Left lung (tissue), 10 donors: ENCODE data around the gene TRIM41. TPM values are rescaled to one million over a fixed set of nuclear protein-coding genes. Genes with fewer than 3 reads are reported as not detected.

ENCODE experiments used
- ATAC-seq: fragments of 200-7000 bp; cut with Tn5 transposase; one replicate; pipeline ENCODE4 v1.9.1; 2020; ENCODE audit warnings: moderate library complexity
- DNase-seq, 4 donors: peaks; one replicate each; pipeline ENCODE4 v3.0.0-alpha.2; 2013 to 2020
- H3K27ac ChIP-seq, 2 donors: fragments of 200-600 bp; sonication (generic) in 1 of 2; one replicate each; pipeline versions ENCODE4 v1.5.0 to v1.8.0; 2020 to 2021
- H3K27me3 ChIP-seq, 2 donors: fragments of 200-600 bp; sonication (generic) in 1 of 2; one replicate each; pipeline versions ENCODE4 v1.5.0 to v1.8.0; 2020 to 2021
- H3K36me3 ChIP-seq, 2 donors: fragments of 200-600 bp; sonication (generic) in 1 of 2; one replicate each; pipeline versions ENCODE4 v1.5.0 to v1.8.0; 2020 to 2021
- H3K4me1 ChIP-seq, 2 donors: fragments of 200-600 bp; one replicate each; pipeline ENCODE4 v1.8.0; 2021
- H3K4me3 ChIP-seq, 2 donors: fragments of 200-600 bp; sonication (generic) in 1 of 2; one replicate each; pipeline versions ENCODE4 v1.5.0 to v1.8.0; 2020 to 2021; ENCODE audit warnings: mild to moderate bottlenecking in 1 of 2
- H3K9me3 ChIP-seq, 2 donors: fragments of 200-600 bp; sonication (generic) in 1 of 2; one replicate each; pipeline versions ENCODE4 v1.5.0 to v1.8.0; 2020 to 2021
- intact Hi-C, 2 donors: fragments of 100-400 bp; cut with DNase I; formaldehyde crosslinking; loops; one replicate each; pipeline versions ENCODE4 v1.11.2 to v1.14.2; 2022
- polyA plus RNA-seq, 6 donors: library from polyadenylated mRNA; unstranded; fragments of 120-200 nt; gene quantifications; one replicate each; pipeline ENCODE4 v1.2.1, GENCODE V29; 2013; ENCODE audit not compliant: insufficient read length in 6 of 6
- total RNA-seq, 2 donors: library from RNA; stranded (reverse); fragmentation: NEBNext Ultra II Directional; extraction: Animal tissue kit (Norgen Biotek cat#: 25700); gene quantifications; one replicate each; pipeline ENCODE4 v1.2.1, GENCODE V29; 2021
- TF ChIP-seq, protein P1 (sequence below), 2 donors: fragments of 200-600 bp; sonication (generic) in 1 of 2; IDR thresholded peaks; one replicate each; pipeline versions ENCODE4 v1.5.0 to v1.8.0; 2021; ENCODE audit warnings: antibody characterized with exemption in 2 of 2
- donor health status: DM: no; HTN: yes; CAD: no.
- donor health status: DM: no; HTN: no; CAD: no.

TRIM41 gene
- total and polyA plus RNA-seq, 8 donors: 24.2 to 27.6 (median 26.1) TPM

DNA sequence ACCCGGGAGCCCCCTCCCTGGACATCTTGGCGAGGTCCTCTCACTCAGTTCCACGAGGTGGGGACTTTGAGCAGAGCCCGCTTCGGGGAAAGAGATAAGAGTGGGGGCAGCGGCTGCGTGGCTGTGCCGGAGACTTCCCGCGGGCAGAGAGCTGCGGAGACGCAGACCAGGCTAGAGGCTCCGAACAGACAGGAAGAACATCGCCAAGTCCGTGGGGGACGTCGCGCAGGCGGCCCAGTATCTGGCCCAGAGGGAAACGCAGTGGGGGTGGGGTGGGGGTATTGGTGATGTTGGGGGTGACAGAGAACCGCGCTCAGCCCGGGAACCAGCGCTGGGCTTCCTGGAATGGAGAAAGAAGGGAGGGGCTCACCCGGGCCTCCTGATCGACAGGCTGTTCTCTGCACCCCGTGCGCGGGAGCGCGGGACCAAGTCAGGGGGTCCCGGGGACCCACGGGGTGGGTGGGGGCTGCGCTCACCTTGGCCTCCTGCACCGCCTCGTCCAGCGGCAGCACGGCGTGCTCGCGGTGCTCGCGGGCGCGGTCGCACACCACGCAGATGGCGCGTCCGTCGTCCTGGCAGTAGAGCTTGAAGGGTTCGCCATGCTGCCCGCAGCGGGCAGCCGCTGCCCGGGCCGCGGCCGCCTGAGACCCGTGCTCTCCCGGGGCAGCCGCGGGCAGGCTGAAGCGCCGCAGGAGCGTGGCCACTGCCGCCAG lies 18.8 kb upstream of the TRIM41 start:
- intact Hi-C loops: no loop called here
- Histone ChIP-seq H3K9me3 (no peaks in the 10 kb centered on the region), H3K27me3 (peaks cover 0 to 48% of the 10 kb centered on the region in 2 donors), H3K36me3 (no peaks in the 10 kb centered on the region), H3K27ac (peak overlapping the region; percentile 61 to 71), H3K4me1 (peaks cover 19 to 52% of the 10 kb centered on the region in 2 donors), H3K4me3 (peak overlapping the region; percentile 33 to 56)
- ATAC-seq: peak; percentile 3
- DNase-seq: no peak
- TF ChIP-seq, protein P1, sequence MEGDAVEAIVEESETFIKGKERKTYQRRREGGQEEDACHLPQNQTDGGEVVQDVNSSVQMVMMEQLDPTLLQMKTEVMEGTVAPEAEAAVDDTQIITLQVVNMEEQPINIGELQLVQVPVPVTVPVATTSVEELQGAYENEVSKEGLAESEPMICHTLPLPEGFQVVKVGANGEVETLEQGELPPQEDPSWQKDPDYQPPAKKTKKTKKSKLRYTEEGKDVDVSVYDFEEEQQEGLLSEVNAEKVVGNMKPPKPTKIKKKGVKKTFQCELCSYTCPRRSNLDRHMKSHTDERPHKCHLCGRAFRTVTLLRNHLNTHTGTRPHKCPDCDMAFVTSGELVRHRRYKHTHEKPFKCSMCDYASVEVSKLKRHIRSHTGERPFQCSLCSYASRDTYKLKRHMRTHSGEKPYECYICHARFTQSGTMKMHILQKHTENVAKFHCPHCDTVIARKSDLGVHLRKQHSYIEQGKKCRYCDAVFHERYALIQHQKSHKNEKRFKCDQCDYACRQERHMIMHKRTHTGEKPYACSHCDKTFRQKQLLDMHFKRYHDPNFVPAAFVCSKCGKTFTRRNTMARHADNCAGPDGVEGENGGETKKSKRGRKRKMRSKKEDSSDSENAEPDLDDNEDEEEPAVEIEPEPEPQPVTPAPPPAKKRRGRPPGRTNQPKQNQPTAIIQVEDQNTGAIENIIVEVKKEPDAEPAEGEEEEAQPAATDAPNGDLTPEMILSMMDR (IDR thresholded peaks at IDR 0.05): no peak

DNA sequence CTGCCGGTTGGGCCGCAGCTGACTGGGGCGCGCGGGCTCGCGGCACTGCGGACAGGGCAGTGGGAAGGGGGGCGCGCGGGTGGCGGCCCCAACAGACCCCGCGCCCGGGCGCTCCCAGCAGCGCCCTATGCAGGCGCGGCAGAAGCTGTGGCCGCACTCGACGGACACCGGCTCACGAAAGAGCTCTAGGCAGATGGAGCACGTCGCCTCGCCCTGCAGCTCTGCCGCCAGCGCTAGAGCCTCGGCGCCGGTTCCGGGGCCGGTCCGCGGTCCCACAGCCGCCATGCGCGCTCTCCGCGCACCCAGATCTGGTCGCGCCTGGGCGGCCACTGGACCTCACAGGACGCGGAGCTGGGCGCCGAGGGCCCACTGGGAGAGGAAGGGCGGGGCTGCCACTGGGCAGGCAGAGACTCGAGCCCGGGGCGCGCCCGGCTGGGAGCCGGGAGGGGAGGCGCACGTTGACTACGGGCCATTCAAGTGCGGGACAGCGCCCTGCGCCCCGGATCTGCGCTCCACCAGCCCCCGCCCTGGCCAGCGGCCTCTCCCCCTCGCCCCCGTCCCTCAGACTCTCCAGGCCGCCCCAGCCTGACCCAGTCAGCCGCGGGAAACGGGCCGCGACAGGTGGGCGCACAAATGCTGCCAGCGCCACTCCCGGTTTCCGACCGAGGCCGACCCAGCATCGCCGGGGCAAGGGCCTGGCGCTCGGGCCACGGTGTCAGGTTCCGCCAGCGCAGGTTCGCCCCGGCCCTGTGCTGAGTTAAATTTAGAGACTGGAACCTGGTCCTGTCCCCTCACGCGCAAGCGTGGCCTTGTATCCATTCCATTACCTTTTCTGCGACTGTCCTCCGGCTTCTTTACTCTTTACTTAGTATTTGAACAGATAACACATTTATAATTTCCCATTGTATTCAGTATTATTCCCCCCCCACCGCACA lies 18.0 kb upstream of the TRIM41 start, which contains the start of gene TRIM7:
TSS of gene TRIM7 (minus strand) at position 371 of the 935 bp plus-strand sequence. CDS start at position 285, 86 bp downstream.
- intact Hi-C loops: no loop called here
- peak; percentile 45 for ATAC-seq
- peak in 3 of 4 donors; percentile 16 to 92 (median 74) for DNase-seq
- H3K4me1 ChIP-seq: peaks cover 19 to 52% of the 10 kb centered on the region in 2 donors
- peak within 1 kb of the TSS; percentile 40 to 56 for H3K4me3 ChIP-seq
- peak within 1 kb of the TSS; percentile 61 to 74 for H3K27ac ChIP-seq
- H3K36me3 ChIP-seq: no peaks in the 10 kb centered on the region
- no peaks in the 10 kb centered on the region for H3K9me3 ChIP-seq
- TF ChIP-seq, protein P1 (IDR thresholded peaks at IDR 0.05): no peak
- H3K27me3 ChIP-seq: peaks cover 0 to 48% of the 10 kb centered on the region in 2 donors

DNA sequence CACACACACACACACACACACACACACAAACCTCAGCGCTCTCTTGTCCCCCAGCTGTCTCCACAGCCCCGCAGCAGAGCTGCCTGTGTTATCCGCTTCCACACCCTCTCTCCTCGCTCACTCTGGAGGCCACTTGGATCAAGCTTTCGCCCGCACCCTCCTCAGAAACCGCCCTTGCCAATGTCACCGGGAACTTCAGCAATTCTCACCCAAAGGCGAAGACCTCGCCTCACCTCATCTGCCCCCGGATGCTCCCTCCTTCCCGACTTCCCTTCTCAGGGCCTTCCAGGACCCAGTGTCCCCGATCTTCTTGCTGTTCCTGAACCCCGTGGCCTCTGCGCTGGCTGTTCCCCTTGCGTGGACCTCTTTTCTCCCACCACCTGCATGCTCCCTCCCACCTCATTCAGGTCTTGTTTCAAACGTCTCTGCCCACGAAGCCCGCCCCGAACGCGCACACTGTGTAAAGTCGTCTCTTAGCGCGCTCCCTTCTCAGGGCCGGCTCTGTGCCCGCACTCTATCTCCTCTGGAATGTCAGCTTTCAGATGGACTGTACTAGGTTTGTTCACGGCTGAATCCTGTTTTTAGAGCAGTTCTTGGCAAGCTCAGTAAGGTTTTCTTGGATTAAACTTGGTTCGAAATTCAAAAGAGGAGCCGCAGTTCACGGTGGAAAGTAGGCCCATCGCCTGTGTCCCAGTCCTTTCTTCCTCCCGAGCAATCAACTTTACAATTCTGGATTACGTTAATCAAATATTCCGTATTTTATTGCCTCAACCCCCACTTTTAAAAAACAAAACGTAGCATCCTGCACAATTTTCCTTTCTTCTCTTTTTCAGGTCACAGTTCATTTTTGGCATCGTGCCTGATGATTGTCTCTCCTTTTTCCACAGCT lies 17.1 kb upstream of the TRIM41 start:
- peak in 2 of 4 donors; percentile 35 to 45 for DNase-seq
- Histone ChIP-seq H3K27me3 (peaks cover 0 to 48% of the 10 kb centered on the region in 2 donors), H3K27ac (peak overlapping the region in 1 of 2 donors; percentile 74), H3K4me1 (peaks cover 19 to 52% of the 10 kb centered on the region in 2 donors), H3K4me3 (peak overlapping the region; percentile 40 to 56), H3K36me3 (no peaks in the 10 kb centered on the region), H3K9me3 (no peaks in the 10 kb centered on the region)
- intact Hi-C loops: no loop called here
- TF ChIP-seq, protein P1 (IDR thresholded peaks at IDR 0.05): no peak
- ATAC-seq: peak; percentile 7

DNA sequence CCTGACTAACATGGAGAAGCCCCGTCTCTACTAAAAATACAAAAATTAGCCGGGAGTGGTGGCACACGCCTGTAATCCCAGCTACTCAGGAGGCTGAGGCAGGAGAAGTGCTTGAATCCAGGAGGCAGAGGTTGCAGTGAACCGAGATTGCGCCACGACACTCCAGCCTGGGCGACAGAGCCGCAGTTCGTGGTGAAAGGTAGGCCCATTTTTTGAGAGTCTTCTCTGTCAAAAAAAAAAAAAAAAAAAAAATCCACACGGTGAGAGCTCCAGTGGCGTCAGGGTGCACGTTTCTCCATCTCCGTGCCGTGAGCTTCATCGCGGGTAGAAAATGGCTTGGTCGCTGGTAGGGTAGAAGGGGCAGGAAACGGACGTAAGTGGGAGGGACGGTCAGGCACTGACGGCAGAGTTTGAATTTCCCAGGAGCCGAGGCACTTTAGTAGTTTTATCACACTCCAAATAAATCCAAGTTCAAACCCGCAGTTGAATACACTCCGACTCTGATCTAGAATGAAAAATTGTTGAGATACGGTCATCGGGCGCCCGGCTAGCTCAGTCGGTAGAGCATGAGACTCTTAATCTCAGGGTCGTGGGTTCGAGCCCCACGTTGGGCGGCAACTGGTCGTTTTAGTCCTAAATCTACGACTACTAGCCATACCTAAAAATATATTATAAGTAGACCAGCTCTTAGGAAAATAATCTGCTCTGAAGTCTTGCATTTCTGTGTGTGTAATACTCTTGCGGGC lies 15.7 kb upstream of the TRIM41 start:
- intact Hi-C loops: no loop called here
- DNase-seq: peak; percentile 74 to 85 (median 78)
- H3K27ac ChIP-seq: peak overlapping the region; percentile 72 to 74

More for the DNA sequence above, 15.7 kb upstream of the TRIM41 start:
- H3K9me3 ChIP-seq: no peaks in the 10 kb centered on the region
- TF ChIP-seq, protein P1 (IDR thresholded peaks at IDR 0.05): no peak
- peak; percentile 46 for ATAC-seq
- H3K4me1 ChIP-seq: peaks cover 19 to 52% of the 10 kb centered on the region in 2 donors
- H3K36me3 ChIP-seq: no peaks in the 10 kb centered on the region
- H3K27me3 ChIP-seq: peaks cover 0 to 48% of the 10 kb centered on the region in 2 donors
- H3K4me3 ChIP-seq: peak overlapping the region; percentile 40 to 56
